PC-9 (cell line): ENCODE results near the gene ABCC3. TPM values are rescaled to one million over a fixed set of nuclear protein-coding genes. Genes with fewer than 3 reads are reported as not detected.

ENCODE experiments used
- BruUV-seq: library from RNA; stranded (reverse); fragments of 400-500 nt; replicated peaks from 2 replicates; lab custom pipeline; 2021; lab: Mats Ljungman, UMichigan
- CTCF ChIA-PET: fragments of 300-600 bp; sonication (Branson Sonifier 250); formaldehyde crosslinking; loops from one replicate; lab custom pipeline; 2022; ENCODE audit warnings: antibody characterized with exemption; lab: Charles Lee
- POLR2A ChIA-PET: fragments of 300-600 bp; sonication (Branson Sonifier 250); formaldehyde crosslinking; loops from one replicate; lab custom pipeline; 2022; ENCODE audit warnings: antibody characterized with exemption; ENCODE audit not compliant: unreplicated experiment; lab: Charles Lee
- DNase-seq, 2 experiments: peaks; one replicate each; pipeline versions ENCODE4 v3.0.0 to v3.0.0-alpha.2; 2015 to 2022; ENCODE audit warnings: mixed read lengths in 1 of 2
- H2AFZ ChIP-seq: fragments of 200-600 bp; sonication (generic); 2 replicates; pipeline ENCODE4 v1.8.1; 2017; ENCODE audit warnings: antibody characterized with exemption
- H3F3A ChIP-seq: fragments of 200-600 bp; sonication (generic); 2 replicates; pipeline ENCODE4 v1.8.1; 2017; ENCODE audit warnings: antibody characterized with exemption, mild to moderate bottlenecking, low read depth; ENCODE audit not compliant: insufficient read depth
- H3K27ac ChIP-seq: fragments of 200-600 bp; sonication (generic); 2 replicates; pipeline ENCODE4 v1.6.1; 2016; ENCODE audit warnings: mixed run types
- H3K27me3 ChIP-seq: fragments of 200-600 bp; sonication (generic); 2 replicates; pipeline ENCODE4 v1.6.1; 2016; ENCODE audit warnings: low read depth, mixed run types; ENCODE audit not compliant: insufficient read depth
- H3K36me3 ChIP-seq: fragments of 200-600 bp; sonication (generic); 2 replicates; pipeline ENCODE4 v1.6.1; 2016; ENCODE audit warnings: low read depth, mixed run types
- H3K4me1 ChIP-seq: fragments of 200-600 bp; sonication (generic); replicated peaks from 2 replicates; pipeline ENCODE4 v1.6.1; 2016; ENCODE audit warnings: mixed run types; ENCODE audit not compliant: insufficient read depth
- H3K4me2 ChIP-seq: fragments of 200-600 bp; sonication (generic); 2 replicates; pipeline ENCODE4 v1.6.1; 2017; ENCODE audit warnings: mixed run types
- H3K4me3 ChIP-seq: fragments of 200-600 bp; sonication (generic); 2 replicates; pipeline ENCODE4 v1.6.1; 2016; ENCODE audit warnings: mixed run types
- H3K79me2 ChIP-seq: fragments of 200-600 bp; sonication (generic); 2 replicates; pipeline ENCODE4 v1.6.1; 2017; ENCODE audit warnings: low read depth, mixed run types
- H3K9me2 ChIP-seq: fragments of 200-600 bp; sonication (generic); 2 replicates; pipeline ENCODE4 v1.8.1; 2017; ENCODE audit warnings: mild to moderate bottlenecking; ENCODE audit not compliant: insufficient read depth
- H3K9me3 ChIP-seq: fragments of 200-600 bp; sonication (generic); 2 replicates; pipeline ENCODE4 v1.8.1; 2016; ENCODE audit warnings: low read depth; ENCODE audit not compliant: insufficient read depth
- H4K20me1 ChIP-seq: fragments of 200-600 bp; sonication (generic); 2 replicates; pipeline ENCODE4 v1.8.1; 2017; ENCODE audit not compliant: insufficient read depth
- CTCF ChIP-seq: fragments of 200-600 bp; sonication (generic); conservative IDR thresholded peaks from 2 replicates; pipeline ENCODE4 v1.6.1; 2017; ENCODE audit warnings: mixed run types, antibody characterized with exemption, mild to moderate bottlenecking, moderate library complexity
- EZH2 ChIP-seq: fragments of 200-600 bp; sonication (generic); IDR thresholded peaks from 2 replicates; pipeline ENCODE4 v1.8.0; 2017; ENCODE audit warnings: antibody characterized with exemption, low read depth
- intact Hi-C: fragments of 100-400 bp; cut with micrococcal nuclease; formaldehyde crosslinking; loops from one replicate; pipeline ENCODE4 v1.10.0; 2022; ENCODE audit not compliant: unreplicated experiment
- total RNA-seq: library from RNA; stranded (reverse); gene quantifications from 2 replicates; pipeline ENCODE4 v1.2.3, GENCODE V29; 2021

The ABCC3 gene
- total RNA-seq, 1 experiment from 2014 or later = 221 TPM

- no peak for TF ChIP-seq EZH2
- no peak for TF ChIP-seq CTCF
- H3K36me3 ChIP-seq = peaks cover 13% of the 10 kb centered on the region
- intact Hi-C loops = no loop called here
- H3K27me3 ChIP-seq = no peaks in the 10 kb centered on the region
- peak overlapping the region; percentile 73 for H3K4me2 ChIP-seq
- no peaks in the 10 kb centered on the region for H3K9me3 ChIP-seq
- no peaks in the 10 kb centered on the region for H4K20me1 ChIP-seq
- POLR2A ChIA-PET = interaction anchor here (0.6 kb wide), 1 partner anchor 102 kb away, joined by 5 read pairs; no protein-coding TSS in a partner anchor
- peaks cover 38% of the 10 kb centered on the region; the same call in 1 of the 2 replicates for H3K79me2 ChIP-seq
- H3K4me1 ChIP-seq = peaks cover 77% of the 10 kb centered on the region
- CTCF ChIA-PET = no interaction called here
- H3K4me3 ChIP-seq = no peak overlapping the region
- no peak for DNase-seq
- peaks cover 75% of the 10 kb centered on the region for H3F3A ChIP-seq
- H3K9me2 ChIP-seq = no peaks in the 10 kb centered on the region
- no peak overlapping the region for H2AFZ ChIP-seq
- peak overlapping the region; percentile 97 for H3K27ac ChIP-seq
- no TSS peak for BruUV-seq
Measured at GRCh38 chr17:50658616-50659015, 23.9 kb downstream of the ABCC3 start.

GRCh38 chr17:50659179-50659578 lies 24.5 kb downstream of the ABCC3 start:
- intact Hi-C loops = no loop called here
- Histone ChIP-seq H3K36me3 (peaks cover 13% of the 10 kb centered on the region), H3K27ac (peak overlapping the region; percentile 97), H2AFZ (no peak overlapping the region), H3F3A (peaks cover 78% of the 10 kb centered on the region), H4K20me1 (no peaks in the 10 kb centered on the region), H3K9me2 (no peaks in the 10 kb centered on the region), H3K79me2 (peaks cover 36% of the 10 kb centered on the region; the same call in 1 of the 2 replicates), H3K9me3 (no peaks in the 10 kb centered on the region), H3K27me3 (no peaks in the 10 kb centered on the region), H3K4me1 (peaks cover 76% of the 10 kb centered on the region), H3K4me2 (peak overlapping the region; percentile 73), H3K4me3 (no peak overlapping the region)
- no TSS peak for BruUV-seq
- no peak for DNase-seq
- POLR2A ChIA-PET = no interaction called here
- TF ChIP-seq CTCF = no peak
- TF ChIP-seq EZH2 = no peak
- CTCF ChIA-PET = interaction anchor here (0.6 to 3.2 kb wide), 2 partner anchors 22 to 392 kb away, joined by 3 to 33 read pairs; no protein-coding TSS in a partner anchor

- ChIA-PET POLR2A (interaction anchor here (0.5 to 1.7 kb wide), 6 partner anchors 20 to 510 kb away, joined by 3 to 22 read pairs (median 5); no protein-coding TSS in a partner anchor), CTCF (interaction anchor here (0.5 to 3.2 kb wide), 3 partner anchors 19 to 460 kb away, joined by 4 to 33 read pairs (median 4); no protein-coding TSS in a partner anchor)
- H3K4me2 ChIP-seq = peak overlapping the region; percentile 73
- peak overlapping the region; percentile 97 for H3K27ac ChIP-seq
- DNase-seq = peak; percentile 81 to 92
- no peak for TF ChIP-seq CTCF
- no peak for TF ChIP-seq EZH2
- intact Hi-C loops = loop anchor here (1.0 to 2.0 kb wide), 2 partner anchors 21 to 27 kb away; no protein-coding TSS in a partner anchor
- H2AFZ ChIP-seq = no peak overlapping the region
- H3K9me3 ChIP-seq = no peaks in the 10 kb centered on the region
- H3K79me2 ChIP-seq = peaks cover 32% of the 10 kb centered on the region; the same call in 1 of the 2 replicates
- H3K9me2 ChIP-seq = no peaks in the 10 kb centered on the region
- peaks cover 19% of the 10 kb centered on the region for H3K36me3 ChIP-seq
- peak overlapping the region; percentile 39; the same call in 1 of the 2 replicates for H3K4me3 ChIP-seq
- H3F3A ChIP-seq = peaks cover 84% of the 10 kb centered on the region
- no peaks in the 10 kb centered on the region for H3K27me3 ChIP-seq
- peaks cover 76% of the 10 kb centered on the region for H3K4me1 ChIP-seq
- no peaks in the 10 kb centered on the region for H4K20me1 ChIP-seq
- BruUV-seq = no TSS peak
Measured at GRCh38 chr17:50660042-50660886, 25.6 kb downstream of the ABCC3 start.
